ENCODE results near the gene HOXD11.

The HOXD11 gene

DNA sequence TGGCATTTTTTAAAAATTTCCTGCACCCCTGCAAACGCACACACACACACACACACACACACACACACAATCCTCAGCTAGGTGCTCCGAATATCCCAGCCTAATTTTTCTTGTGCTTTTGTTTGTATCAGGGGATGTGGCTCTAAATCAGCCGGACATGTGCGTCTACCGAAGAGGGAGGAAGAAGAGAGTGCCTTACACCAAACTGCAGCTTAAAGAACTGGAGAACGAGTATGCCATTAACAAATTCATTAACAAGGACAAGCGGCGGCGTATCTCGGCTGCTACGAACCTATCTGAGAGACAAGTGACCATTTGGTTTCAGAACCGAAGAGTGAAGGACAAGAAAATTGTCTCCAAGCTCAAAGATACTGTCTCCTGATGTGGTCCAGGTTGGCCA lies 12.7 kb upstream of the HOXD11 start:
- no peak for FAIRE-seq

GRCh38 chr2:176095421-176095820 lies 11.7 kb upstream of the HOXD11 start:
- FAIRE-seq, result no peak

- FAIRE-seq, result no peak
These were observed 10.7 kb upstream of the HOXD11 start for GRCh38 chr2:176096243-176096985.

- FAIRE-seq, result no peak
These were observed 9.9 kb upstream of the HOXD11 start for GRCh38 chr2:176096986-176097819.

DNA sequence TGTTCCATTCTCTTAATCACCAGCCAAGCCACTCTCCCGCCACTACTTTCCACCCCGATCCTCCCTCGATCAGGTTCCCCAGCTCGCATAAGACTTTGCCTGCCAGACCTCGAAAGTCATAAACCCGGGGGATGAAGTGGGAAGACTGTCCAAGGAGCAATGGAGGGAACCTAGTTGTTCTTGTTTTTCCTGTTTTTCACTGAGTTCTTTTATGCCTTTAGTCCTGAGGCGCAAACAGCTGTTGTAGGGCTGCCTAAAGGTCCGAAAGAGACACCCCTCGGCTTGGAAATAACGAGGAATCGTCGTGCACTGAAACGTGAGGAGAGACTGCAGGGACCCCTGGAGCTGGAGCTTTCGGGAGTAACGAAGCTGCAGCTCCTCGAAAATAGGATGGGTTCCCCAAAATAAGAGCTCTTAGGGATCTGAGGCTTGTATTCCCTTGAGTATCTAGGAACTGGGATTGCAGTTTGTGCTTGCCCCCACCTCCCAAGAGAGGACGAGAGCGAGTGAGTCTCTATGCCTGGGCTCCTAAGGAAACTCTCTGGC lies 9.2 kb upstream of the HOXD11 start:
- no peak for FAIRE-seq

GRCh38 chr2:176098366-176099158 lies 8.5 kb upstream of the HOXD11 start:
- FAIRE-seq, result no peak

DNA sequence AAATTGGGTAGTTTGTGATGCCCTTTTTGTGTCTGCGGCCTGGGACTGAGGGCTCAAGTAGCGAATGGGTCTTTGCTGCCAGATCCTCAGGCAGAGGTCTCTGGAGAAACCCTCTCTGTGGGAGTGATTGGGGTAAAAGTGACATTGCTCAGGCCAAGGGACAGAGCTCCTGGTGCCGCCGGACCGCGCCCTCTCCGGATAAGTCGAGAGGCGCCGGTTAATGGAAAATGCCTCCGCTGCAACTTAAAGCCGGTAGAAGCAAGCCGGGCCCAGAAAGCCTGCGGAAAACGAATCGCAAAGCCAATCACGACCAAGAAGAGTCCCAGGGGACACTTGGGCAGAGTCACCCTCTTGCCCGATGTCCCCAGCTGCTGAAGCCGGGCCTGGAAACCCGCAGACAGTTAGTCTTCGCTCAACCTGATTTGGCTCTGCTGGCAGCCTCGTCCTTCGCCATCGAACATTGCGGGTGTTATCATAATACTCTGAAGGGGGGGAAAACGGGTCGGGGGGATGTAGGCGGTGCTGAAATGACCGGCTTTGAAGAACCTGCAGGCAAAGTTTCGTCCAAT lies 7.8 kb upstream of the HOXD11 start:
- FAIRE-seq, result no peak

DNA sequence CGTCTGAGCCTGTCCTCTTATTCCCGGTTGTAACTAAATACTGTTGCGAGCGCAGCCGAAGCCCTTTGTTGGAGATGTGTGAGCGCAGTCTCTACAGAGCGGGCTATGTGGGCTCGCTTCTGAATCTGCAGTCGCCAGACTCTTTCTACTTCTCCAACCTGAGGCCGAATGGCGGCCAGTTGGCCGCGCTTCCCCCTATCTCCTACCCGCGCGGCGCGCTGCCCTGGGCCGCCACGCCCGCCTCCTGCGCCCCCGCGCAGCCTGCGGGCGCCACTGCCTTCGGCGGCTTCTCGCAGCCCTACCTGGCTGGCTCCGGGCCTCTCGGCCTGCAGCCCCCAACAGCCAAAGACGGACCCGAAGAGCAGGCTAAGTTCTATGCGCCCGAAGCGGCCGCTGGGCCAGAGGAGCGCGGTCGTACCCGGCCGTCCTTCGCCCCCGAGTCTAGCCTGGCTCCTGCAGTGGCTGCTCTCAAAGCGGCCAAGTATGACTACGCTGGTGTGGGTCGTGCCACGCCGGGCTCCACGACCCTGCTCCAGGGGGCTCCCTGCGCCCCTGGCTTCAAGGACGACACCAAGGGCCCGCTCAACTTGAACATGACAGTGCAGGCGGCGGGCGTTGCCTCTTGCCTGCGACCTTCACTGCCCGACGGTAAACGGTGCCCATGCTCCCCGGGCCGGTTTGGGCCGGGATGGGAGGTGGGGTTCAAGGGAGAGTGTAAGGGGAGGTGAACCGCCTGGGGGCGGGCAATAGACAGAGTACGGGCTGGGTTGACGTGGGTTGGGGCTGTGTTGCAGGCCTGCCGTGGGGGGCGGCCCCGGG lies 7.1 kb upstream of the HOXD11 start, which contains the start of gene HOXD12:
Gene HOXD12 (plus strand): TSS at position 68 of the 819 bp plus-strand sequence. CDS start 7 bp downstream, at position 75.
- FAIRE-seq, result no peak

GRCh38 chr2:176100547-176101140 lies 6.4 kb upstream of the HOXD11 start:
- FAIRE-seq, result no peak

- no peak for FAIRE-seq
These were observed 5.8 kb upstream of the HOXD11 start for GRCh38 chr2:176101216-176101830.

DNA sequence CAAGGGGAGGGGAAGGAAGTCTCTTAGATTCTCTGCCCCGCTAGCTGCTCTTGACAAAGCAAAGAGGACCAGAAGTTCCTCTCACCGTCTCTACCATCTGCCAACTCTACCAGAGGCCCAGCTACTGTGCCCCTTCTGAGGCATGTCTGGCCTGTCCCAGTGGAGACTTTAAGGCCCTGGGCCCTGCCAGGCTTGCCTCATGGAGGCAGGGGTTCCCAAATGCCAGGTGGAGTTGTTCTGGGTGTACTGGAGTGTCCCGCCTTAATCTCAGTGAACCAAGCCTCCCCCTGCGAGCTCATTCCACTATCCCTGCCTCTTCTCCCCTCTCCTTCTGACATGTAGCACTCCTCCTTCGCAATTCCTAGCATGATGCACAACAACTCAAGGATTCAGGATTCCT lies 5.2 kb upstream of the HOXD11 start:
- no peak for FAIRE-seq

DNA sequence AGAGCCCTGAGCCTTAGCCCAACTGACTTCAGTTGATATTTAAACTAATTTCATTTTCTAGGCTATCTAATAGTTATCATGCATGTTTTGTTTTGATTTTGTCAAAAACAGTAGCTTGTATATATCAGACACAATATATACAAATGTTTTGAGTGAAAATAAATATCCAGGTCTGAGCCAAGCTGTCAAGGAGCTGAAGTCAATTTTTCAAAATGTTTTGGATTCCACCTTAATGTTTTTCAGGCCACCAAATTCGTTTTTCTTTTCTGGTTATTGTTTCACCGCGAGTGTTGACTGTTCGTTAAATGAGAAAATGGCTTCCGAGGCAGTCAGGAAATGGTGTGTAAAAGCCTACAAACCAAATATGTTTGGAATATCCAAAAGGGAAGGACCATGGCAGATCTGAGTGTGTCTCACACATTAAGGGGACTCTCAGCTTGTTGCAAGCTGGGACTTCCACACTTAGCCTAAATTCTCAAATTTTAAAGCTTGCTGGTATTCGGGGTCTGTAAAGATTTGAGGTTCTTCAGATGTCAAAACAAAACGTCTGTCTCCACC lies 4.7 kb upstream of the HOXD11 start:
- no peak for FAIRE-seq

- no peak for FAIRE-seq
These were observed 3.9 kb upstream of the HOXD11 start for GRCh38 chr2:176103194-176103593.

DNA sequence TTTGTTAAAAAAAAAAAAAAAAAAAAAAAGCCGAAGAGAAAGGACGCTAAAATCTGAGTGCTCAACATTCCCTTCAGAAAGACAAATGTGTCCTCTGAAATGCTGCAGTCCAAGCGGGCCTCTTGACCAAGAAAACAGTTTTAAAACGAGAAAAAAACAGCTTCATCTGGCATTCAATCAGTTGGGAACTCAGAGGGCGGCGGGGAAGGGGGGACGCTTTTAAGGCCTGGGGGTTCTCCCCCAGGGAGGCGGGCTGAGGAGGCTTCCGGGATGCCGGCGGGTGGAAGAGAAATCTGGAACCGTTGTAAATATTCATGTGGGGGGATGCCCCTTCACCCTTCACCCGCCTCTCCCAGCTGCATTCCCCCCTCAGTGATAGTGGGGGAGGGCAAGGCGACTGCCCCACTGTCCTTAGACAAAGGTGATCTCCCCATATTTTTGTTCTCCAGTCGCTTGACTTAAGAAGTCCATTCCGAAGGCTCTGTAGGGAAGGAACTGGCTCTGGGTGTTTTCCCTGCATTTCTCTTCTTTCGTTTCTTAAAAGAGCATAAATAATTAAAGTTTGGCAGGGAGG lies 3.3 kb upstream of the HOXD11 start:
- FAIRE-seq, result peak; percentile 43

GRCh38 chr2:176104316-176105077 lies 2.6 kb upstream of the HOXD11 start:
- no peak for FAIRE-seq

DNA sequence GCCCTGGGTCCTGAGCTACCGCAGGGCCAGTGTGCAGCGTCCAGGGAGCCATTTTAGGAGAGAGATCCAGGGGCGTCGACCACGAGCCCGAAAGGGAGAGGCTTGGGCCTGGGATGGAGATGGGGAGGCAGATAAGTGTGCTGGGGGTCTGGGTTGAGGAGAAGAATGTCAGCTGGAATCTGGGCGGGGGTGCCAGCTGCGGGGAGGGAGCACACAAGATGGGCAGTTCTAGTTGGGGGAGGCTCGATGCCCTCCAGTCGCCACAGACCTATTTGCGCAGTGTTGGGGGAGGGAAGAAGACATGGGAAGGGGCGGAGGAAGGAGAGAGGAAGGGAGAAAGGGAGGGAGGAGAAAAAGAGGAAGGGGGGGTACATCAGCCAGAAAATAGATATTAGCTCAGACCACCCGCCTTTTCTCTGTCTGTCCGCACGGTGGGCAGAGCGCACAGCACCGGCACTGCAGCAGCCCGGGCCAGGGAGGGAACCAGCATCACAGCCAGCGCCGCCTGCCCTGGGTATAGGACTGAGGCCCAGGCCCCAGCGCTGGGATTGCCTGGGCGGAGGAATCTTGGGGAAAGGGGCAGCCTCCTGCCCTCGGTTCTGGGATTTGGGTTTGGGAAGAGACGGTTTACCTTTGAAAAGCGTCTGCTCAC lies 1.9 kb upstream of the HOXD11 start:
- FAIRE-seq, result no peak

DNA sequence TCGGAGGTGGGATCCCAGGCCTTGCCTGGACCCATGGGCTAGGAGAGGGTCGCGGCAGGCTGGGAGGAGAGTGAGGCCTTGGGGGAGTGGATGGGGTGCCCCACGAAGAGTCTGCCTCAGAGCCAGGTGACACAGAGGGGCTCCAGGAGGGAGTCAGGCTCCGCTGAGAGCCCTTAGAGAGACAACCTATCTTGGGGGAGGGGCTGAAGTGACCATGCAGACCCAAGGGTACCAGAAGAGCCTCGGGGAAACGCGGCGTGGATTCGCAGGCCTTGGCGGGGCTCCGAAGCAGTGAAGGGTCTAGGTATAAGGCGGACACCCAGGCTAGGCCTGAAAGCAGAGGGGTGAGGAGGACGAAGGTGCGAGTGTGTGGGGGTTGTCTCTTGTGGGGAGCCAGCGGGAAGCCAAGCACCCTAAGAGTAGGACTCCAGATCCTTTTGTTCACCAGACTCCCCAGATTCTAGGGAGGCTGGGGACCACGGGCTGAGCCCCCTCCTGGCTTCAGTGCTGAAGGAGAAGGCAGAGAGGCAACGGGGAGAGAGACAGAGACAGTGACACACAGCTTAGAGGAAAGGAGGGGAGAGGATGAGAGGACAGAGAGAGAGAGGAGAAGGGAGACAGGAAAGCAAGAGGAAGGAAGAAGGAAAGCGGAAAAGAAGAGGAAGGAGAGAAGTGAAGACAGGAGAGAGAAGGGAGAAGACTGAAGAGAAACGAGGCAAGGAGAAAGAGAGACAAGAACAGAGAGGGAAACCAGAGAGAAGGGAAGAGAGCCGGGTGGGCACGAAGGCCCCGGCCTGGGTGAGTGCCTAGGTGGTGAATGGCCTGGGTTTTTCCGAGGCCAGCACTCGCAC lies 1.1 kb upstream of the HOXD11 start:
- no peak for FAIRE-seq

DNA sequence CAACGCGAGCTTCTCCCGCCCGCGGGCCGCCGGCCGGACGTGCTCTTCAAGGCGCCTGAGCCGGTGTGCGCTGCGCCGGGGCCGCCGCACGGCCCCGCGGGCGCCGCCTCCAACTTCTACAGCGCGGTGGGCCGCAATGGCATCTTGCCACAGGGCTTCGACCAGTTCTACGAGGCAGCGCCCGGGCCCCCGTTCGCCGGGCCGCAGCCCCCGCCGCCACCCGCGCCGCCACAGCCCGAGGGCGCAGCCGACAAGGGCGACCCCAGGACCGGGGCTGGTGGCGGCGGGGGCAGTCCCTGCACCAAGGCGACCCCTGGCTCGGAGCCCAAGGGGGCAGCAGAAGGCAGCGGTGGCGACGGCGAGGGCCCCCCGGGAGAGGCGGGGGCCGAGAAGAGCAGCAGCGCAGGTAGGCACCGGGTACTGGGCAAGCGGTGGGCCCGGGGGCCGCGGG lies 676 bp downstream of the HOXD11 start:
- no peak for FAIRE-seq

Measured in endometrium (tissue), 2 donors.